Gastrocnemius medialis (tissue), 4 donors: Measurements from ENCODE around the gene JUP. TPM values are rescaled to one million over a fixed set of nuclear protein-coding genes. Genes with fewer than 3 reads are reported as not detected.
"Not testable (repeated sequence)": the region's sequence is repeated elsewhere in the genome, so short reads cannot be mapped to it uniquely, and the experiment has no call there.

Experiments used
- ATAC-seq, 2 donors: fragments of 150-250 bp; one replicate each; pipeline ENCODE4 v1.9.1; 2016
- DNase-seq, 2 donors: peaks; one replicate each; pipeline ENCODE4 v3.0.0-alpha.2; 2019
- H3K27ac ChIP-seq, 4 donors: fragments of 200-600 bp; sonication (generic); 1 replicate in 1 of 4; 2 replicates in 3 of 4; pipeline ENCODE4 v1.5.1; 2016 to 2018; ENCODE audit warnings: mild to moderate bottlenecking in 2 of 4, moderate library complexity in 1 of 4
- H3K27me3 ChIP-seq, 3 donors: fragments of 200-600 bp; sonication (generic) in 2 of 3; 1 replicate in 1 of 3; 2 replicates in 2 of 3; pipeline versions ENCODE4 v1.5.1 to v1.6.0; 2016 to 2019; ENCODE audit warnings: mild to moderate bottlenecking in 1 of 3, moderate library complexity in 1 of 3
- H3K36me3 ChIP-seq, 2 donors: fragments of 200-600 bp; sonication (generic) in 1 of 2; one replicate each; pipeline ENCODE4 v1.5.1; 2017 to 2018
- H3K4me1 ChIP-seq, 2 donors: fragments of 200-600 bp; sonication (generic) in 1 of 2; one replicate each; pipeline ENCODE4 v1.5.1; 2016 to 2017; ENCODE audit warnings: mild to moderate bottlenecking in 2 of 2
- H3K4me3 ChIP-seq, 4 donors: fragments of 200-600 bp; sonication (generic) in 3 of 4; 1 replicate in 1 of 4; 2 replicates in 3 of 4; pipeline ENCODE4 v1.5.1; 2016 to 2019; ENCODE audit warnings: mild to moderate bottlenecking in 2 of 4
- H3K9me3 ChIP-seq, 3 donors: fragments of 200-600 bp; sonication (generic) in 2 of 3; 1 replicate in 1 of 3; 2 replicates in 2 of 3; pipeline ENCODE4 v1.5.1; 2016 to 2019
- CTCF ChIP-seq, 5 experiments: fragments of 450-650 bp in 3 of 5; fragments of 200-600 bp in 2 of 5; sonication (generic) in 2 of 5; IDR thresholded peaks in 4 of 5; conservative IDR thresholded peaks in 1 of 5; 1 replicate in 4 of 5; 2 replicates in 1 of 5; pipeline ENCODE4 v1.5.1; 2016 to 2019; ENCODE audit warnings: antibody characterized with exemption in 5 of 5, mild to moderate bottlenecking in 3 of 5, moderate library complexity in 3 of 5
- POLR2A ChIP-seq, 2 donors: fragments of 450-650 bp; IDR thresholded peaks; one replicate each; pipeline ENCODE4 v1.6.1; 2017; ENCODE audit warnings: antibody characterized with exemption in 2 of 2, mild to moderate bottlenecking in 2 of 2, moderate library complexity in 2 of 2
- in situ Hi-C, 4 donors: fragments of 200-750 bp; cut with MboI; loops; one replicate each; pipeline versions ENCODE4 v1.15.0 to v1.8.0; 2017; ENCODE audit warnings: low sequenced_read_pairs in 4 of 4
- intact Hi-C: fragments of 100-400 bp; cut with DNase I; formaldehyde crosslinking; loops from one replicate; pipeline ENCODE4 v1.15.1; 2023; ENCODE audit warnings: low total_unique reads
- total RNA-seq, 4 donors: library from RNA; depleted of rRNA; stranded (reverse); fragments of >200 nt; gene quantifications; one replicate each; pipeline versions ENCODE4 v1.1.0 to v1.2.3, GENCODE V29; 2016

JUP gene
- total RNA-seq, 4 donors from 2014 or later: 88.8 to 135 (median 113) TPM

- in situ Hi-C loops: no loop called here
- H3K4me3 ChIP-seq: no peak overlapping the region
Measured at GRCh38 chr17:41777157-41777573, 9.3 kb downstream of the JUP start.

GRCh38 chr17:41776262-41776900 is 10.1 kb downstream of the JUP start:
- in situ Hi-C loops, H3K4me3 ChIP-seq, DNase-seq, H3K9me3 ChIP-seq, H3K27me3 ChIP-seq, ATAC-seq, H3K36me3 ChIP-seq: not testable (repeated sequence)
- intact Hi-C loops: loop anchor here (2.0 kb wide), 1 partner anchor 34 kb away; the partner anchor contains the start of gene P3H4
- H3K27ac ChIP-seq: peak overlapping the region; percentile 81 to 95 (median 92)
- peaks cover 88 to 93% of the 10 kb centered on the region in 2 donors for H3K4me1 ChIP-seq

More at GRCh38 chr17:41777157-41777573, 9.3 kb downstream of the JUP start:
- Histone ChIP-seq H3K27me3 (no peaks in the 10 kb centered on the region), H3K36me3 (no peaks in the 10 kb centered on the region), H3K9me3 (no peaks in the 10 kb centered on the region), H3K4me1 (peaks cover 96 to 100% of the 10 kb centered on the region in 2 donors), H3K27ac (peak overlapping the region; percentile 81 to 95 (median 92))
- intact Hi-C loops: loop anchor here (2.0 kb wide), 1 partner anchor 34 kb away; the partner anchor contains the start of gene P3H4
- TF ChIP-seq POLR2A (IDR thresholded peaks at IDR 0.05) (no peak), CTCF (IDR thresholded peaks at IDR 0.05 in 4 of 5, conservative IDR thresholded peaks at IDR 0.05 in 1 of 5) (peak; percentile 44 to 69 (median 55))
- DNase-seq (peak; percentile 29 to 66), ATAC-seq (peak; percentile 12 to 33)

- Histone ChIP-seq H3K36me3 (peaks cover 0 to 13% of the 10 kb centered on the region in 2 donors), H3K4me3 (peak overlapping the region in 2 of 4 donors; percentile 9 to 12), H3K9me3 (no peaks in the 10 kb centered on the region), H3K27ac (peak overlapping the region; percentile 81 to 95 (median 92)), H3K4me1 (peaks cover 80 to 86% of the 10 kb centered on the region in 2 donors), H3K27me3 (no peaks in the 10 kb centered on the region)
- in situ Hi-C loops (no loop called here), intact Hi-C loops (loop anchor here (1.0 to 2.0 kb wide), 3 partner anchors 26 to 39 kb away; partner anchors contain the start of gene P3H4)
- TF ChIP-seq POLR2A (IDR thresholded peaks at IDR 0.05) (no peak), CTCF (IDR thresholded peaks at IDR 0.05 in 4 of 5, conservative IDR thresholded peaks at IDR 0.05 in 1 of 5) (no peak)
- ATAC-seq (peak; percentile 55 to 73), DNase-seq (peak; percentile 60 to 84)
Measured at GRCh38 chr17:41775394-41776226, 10.9 kb downstream of the JUP start.

GRCh38 chr17:41773731-41774193 is 12.7 kb downstream of the JUP start:
- ATAC-seq: no peak

More at GRCh38 chr17:41773731-41774193, 12.7 kb downstream of the JUP start:
- peaks cover 0 to 29% of the 10 kb centered on the region in 2 donors for H3K36me3 ChIP-seq
- H3K27ac ChIP-seq: peak overlapping the region; percentile 36 to 94 (median 58)
- TF ChIP-seq CTCF (IDR thresholded peaks at IDR 0.05 in 4 of 5, conservative IDR thresholded peaks at IDR 0.05 in 1 of 5) (no peak), POLR2A (IDR thresholded peaks at IDR 0.05) (no peak)
- in situ Hi-C loops: no loop called here
- no peaks in the 10 kb centered on the region for H3K9me3 ChIP-seq
- H3K4me3 ChIP-seq: no peak overlapping the region
- intact Hi-C loops: loop anchor here (2.0 kb wide), 1 partner anchor 37 kb away; no protein-coding TSS in a partner anchor
- DNase-seq: no peak
- no peaks in the 10 kb centered on the region for H3K27me3 ChIP-seq
- H3K4me1 ChIP-seq: peaks cover 63 to 67% of the 10 kb centered on the region in 2 donors
